Skeletal muscle tissue (tissue), 4 donors: ENCODE data around the gene GPX3. TPM values are rescaled to one million over a fixed set of nuclear protein-coding genes. Genes with fewer than 3 reads are reported as not detected.

Experiments
- H3K27ac ChIP-seq: one replicate; pipeline ENCODE4 v1.7.0; 2013; ENCODE audit warnings: mild to moderate bottlenecking, low read depth, low read length, inconsistent platforms
- H3K27me3 ChIP-seq, 3 donors: one replicate each; pipeline ENCODE4 v1.7.0; 2013; ENCODE audit warnings: low read length in 3 of 3; ENCODE audit not compliant: control insufficient read depth in 3 of 3, insufficient read depth in 3 of 3
- H3K36me3 ChIP-seq, 3 donors: one replicate each; pipeline ENCODE4 v1.7.0; 2013; ENCODE audit warnings: low read length in 3 of 3; ENCODE audit not compliant: control insufficient read depth in 3 of 3, insufficient read depth in 3 of 3
- H3K4me1 ChIP-seq, 3 donors: one replicate each; pipeline ENCODE4 v1.7.0; 2013; ENCODE audit warnings: low read length in 3 of 3, mild to moderate bottlenecking in 3 of 3; ENCODE audit not compliant: control insufficient read depth in 3 of 3, insufficient read depth in 3 of 3
- H3K4me3 ChIP-seq, 3 donors: one replicate each; pipeline ENCODE4 v1.7.0; 2013; ENCODE audit warnings: low read length in 3 of 3
- H3K9ac ChIP-seq, 3 donors: one replicate each; pipeline ENCODE4 v1.7.0; 2013; ENCODE audit warnings: low read length in 3 of 3, mild to moderate bottlenecking in 3 of 3, moderate library complexity in 2 of 3, low read depth in 1 of 3
- H3K9me3 ChIP-seq, 3 donors: one replicate each; pipeline ENCODE4 v1.7.0; 2013; ENCODE audit warnings: low read length in 3 of 3; ENCODE audit not compliant: control insufficient read depth in 3 of 3
- total RNA-seq: library from RNA; depleted of rRNA; stranded (reverse); fragments of >200 nt; gene quantifications from one replicate; pipeline ENCODE4 v1.2.3, GENCODE V29; 2014
- donor health status: Osteomylitis.

The GPX3 gene
- total RNA-seq, 1 donor from 2014 or later = 33.4 TPM

DNA sequence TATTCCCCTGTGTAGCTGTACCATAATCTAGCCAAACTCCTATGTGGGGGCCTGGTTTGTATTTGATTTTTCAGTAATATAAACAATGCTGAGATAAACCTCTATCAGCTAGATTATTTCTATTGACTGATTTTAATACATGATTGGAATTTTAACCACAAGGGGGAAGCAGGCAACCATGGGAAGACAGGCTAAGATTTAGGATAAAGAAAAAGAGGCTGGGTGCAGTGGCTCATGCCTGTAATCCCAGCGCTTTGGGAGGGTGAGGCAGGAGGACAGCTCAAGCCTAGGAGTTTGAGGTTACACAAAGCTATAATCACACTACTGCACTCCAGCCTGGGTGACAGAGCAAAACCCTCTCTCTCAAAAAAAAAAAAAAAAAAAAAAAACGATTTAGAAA lies 18.1 kb upstream of the GPX3 start:
- Histone ChIP-seq H3K9ac (no peak overlapping the region), H3K4me1 (peaks cover 32 to 36% (median 33%) of the 10 kb centered on the region in 3 donors)

GRCh38 chr5:151002681-151003502 lies 17.5 kb upstream of the GPX3 start:
- Histone ChIP-seq H3K9ac (no peak overlapping the region), H3K27ac (no peak overlapping the region), H3K4me3 (no peak overlapping the region), H3K36me3 (no peaks in the 10 kb centered on the region), H3K9me3 (no peaks in the 10 kb centered on the region), H3K4me1 (peaks cover 33 to 40% (median 35%) of the 10 kb centered on the region in 3 donors), H3K27me3 (no peaks in the 10 kb centered on the region)

More for the DNA sequence above, 18.1 kb upstream of the GPX3 start:
- no peaks in the 10 kb centered on the region for H3K9me3 ChIP-seq
- H3K4me3 ChIP-seq = no peak overlapping the region
- H3K27me3 ChIP-seq = no peaks in the 10 kb centered on the region
- no peak overlapping the region for H3K27ac ChIP-seq
- no peaks in the 10 kb centered on the region for H3K36me3 ChIP-seq

GRCh38 chr5:151003503-151003860 lies 16.9 kb upstream of the GPX3 start:
- H3K27me3 ChIP-seq = no peaks in the 10 kb centered on the region
- no peaks in the 10 kb centered on the region for H3K36me3 ChIP-seq
- no peak overlapping the region for H3K27ac ChIP-seq
- H3K9ac ChIP-seq = no peak overlapping the region
- H3K4me3 ChIP-seq = no peak overlapping the region
- H3K4me1 ChIP-seq = peaks cover 33 to 40% (median 38%) of the 10 kb centered on the region in 3 donors
- no peaks in the 10 kb centered on the region for H3K9me3 ChIP-seq

DNA sequence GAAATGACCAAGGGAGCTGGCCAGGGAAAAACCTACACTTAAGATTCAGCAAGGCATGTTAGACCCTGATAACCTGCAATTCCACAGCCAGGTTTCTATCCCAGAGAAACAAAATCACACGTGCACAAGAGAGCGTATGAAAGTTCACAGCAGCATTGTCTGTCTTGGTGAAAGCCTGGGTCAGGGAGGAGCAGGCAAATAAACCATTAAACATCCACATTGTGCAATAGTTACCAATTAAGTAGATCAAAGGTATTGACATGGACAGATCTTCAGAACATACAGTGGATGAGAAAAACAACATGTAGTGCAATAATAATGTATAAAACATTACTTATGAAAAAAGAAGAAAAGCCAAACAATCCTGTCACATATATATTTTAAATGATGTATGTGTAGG lies 15.9 kb upstream of the GPX3 start:
- H3K27me3 ChIP-seq = no peaks in the 10 kb centered on the region
- H3K36me3 ChIP-seq = no peaks in the 10 kb centered on the region
- H3K4me1 ChIP-seq = peaks cover 30 to 40% (median 35%) of the 10 kb centered on the region in 3 donors
- H3K27ac ChIP-seq = no peak overlapping the region
- no peak overlapping the region for H3K9ac ChIP-seq
- no peak overlapping the region for H3K4me3 ChIP-seq
- no peaks in the 10 kb centered on the region for H3K9me3 ChIP-seq

DNA sequence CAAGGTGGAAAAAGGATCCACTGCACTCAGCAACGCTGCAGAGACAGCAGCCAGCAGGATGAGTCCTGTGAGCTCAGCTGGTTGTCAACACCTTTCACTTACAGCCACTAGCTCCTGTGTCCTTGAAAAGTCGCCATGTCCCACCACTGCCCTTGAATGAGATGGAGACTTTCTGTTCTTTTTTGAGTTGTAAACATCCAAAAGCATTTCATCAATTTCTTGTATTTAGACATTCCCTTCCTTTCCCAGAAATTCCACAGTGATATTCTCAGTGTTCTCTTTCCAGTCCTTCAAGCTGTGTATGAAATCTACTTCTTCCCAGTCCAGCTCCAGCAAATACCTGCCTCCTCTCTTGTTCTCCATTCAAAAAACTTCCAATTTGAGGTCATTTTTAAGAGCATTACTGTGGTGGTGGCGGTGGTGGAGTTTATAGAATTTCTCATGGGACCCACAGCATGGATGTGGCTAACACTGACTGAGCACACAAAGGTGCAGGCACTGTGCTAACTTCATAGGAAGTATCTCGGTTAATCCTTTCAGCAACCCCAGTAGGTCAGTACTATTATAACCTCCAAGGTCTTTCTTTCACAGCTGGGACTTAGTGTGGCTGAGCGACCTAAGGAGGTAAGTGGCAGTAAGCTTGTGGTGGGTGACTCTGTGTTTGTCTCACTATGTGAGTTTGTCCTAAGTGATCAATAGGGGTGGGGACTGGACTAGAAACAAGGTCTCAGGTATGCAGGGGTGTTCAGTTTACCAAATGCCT lies 15.0 kb upstream of the GPX3 start:
- Histone ChIP-seq H3K4me3 (peak overlapping the region in 2 of 3 donors; percentile 12 to 38), H3K36me3 (no peaks in the 10 kb centered on the region), H3K27ac (peak overlapping the region; percentile 84), H3K9ac (peak overlapping the region; percentile 24 to 60 (median 34)), H3K27me3 (no peaks in the 10 kb centered on the region), H3K4me1 (peaks cover 27 to 34% (median 30%) of the 10 kb centered on the region in 3 donors), H3K9me3 (no peaks in the 10 kb centered on the region)

- Histone ChIP-seq H3K36me3 (no peaks in the 10 kb centered on the region), H3K27ac (peak overlapping the region; percentile 84), H3K9me3 (no peaks in the 10 kb centered on the region), H3K27me3 (no peaks in the 10 kb centered on the region), H3K4me1 (peaks cover 27 to 34% (median 30%) of the 10 kb centered on the region in 3 donors), H3K9ac (peak overlapping the region; percentile 33 to 60 (median 34)), H3K4me3 (peak overlapping the region; percentile 12 to 52 (median 38))
Observed at GRCh38 chr5:151005950-151006576, 14.3 kb upstream of the GPX3 start.

GRCh38 chr5:151006704-151007334 lies 13.6 kb upstream of the GPX3 start:
- Histone ChIP-seq H3K9me3 (no peaks in the 10 kb centered on the region), H3K36me3 (no peaks in the 10 kb centered on the region), H3K27me3 (no peaks in the 10 kb centered on the region), H3K27ac (peak overlapping the region; percentile 84), H3K4me1 (peaks cover 27 to 34% (median 30%) of the 10 kb centered on the region in 3 donors), H3K9ac (peak overlapping the region; percentile 5 to 42 (median 33)), H3K4me3 (peak overlapping the region in 2 of 3 donors; percentile 4 to 23)

- H3K4me3 ChIP-seq = no peak overlapping the region
- no peaks in the 10 kb centered on the region for H3K9me3 ChIP-seq
- H3K27me3 ChIP-seq = no peaks in the 10 kb centered on the region
- H3K9ac ChIP-seq = no peak overlapping the region
- peak overlapping the region; percentile 84 for H3K27ac ChIP-seq
- H3K4me1 ChIP-seq = peaks cover 27 to 34% (median 30%) of the 10 kb centered on the region in 3 donors
- no peaks in the 10 kb centered on the region for H3K36me3 ChIP-seq
Observed at GRCh38 chr5:151007430-151008209, 12.8 kb upstream of the GPX3 start.

DNA sequence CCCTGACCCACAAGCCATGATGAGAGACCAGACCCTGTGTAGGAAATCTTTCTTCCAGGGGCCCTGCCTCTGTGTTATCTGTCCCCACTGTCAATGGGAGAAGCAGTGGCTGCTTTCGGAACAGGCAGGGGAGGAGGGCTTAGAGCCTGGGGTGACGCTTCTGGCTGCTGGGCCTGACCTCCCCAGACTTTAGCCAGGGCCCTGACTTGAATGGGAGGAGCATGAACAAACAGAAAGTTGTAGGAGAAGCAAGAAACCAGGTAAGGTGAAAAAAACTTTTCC lies 12.2 kb upstream of the GPX3 start:
- no peaks in the 10 kb centered on the region for H3K27me3 ChIP-seq
- H3K27ac ChIP-seq = no peak overlapping the region
- no peaks in the 10 kb centered on the region for H3K9me3 ChIP-seq
- H3K9ac ChIP-seq = no peak overlapping the region
- H3K4me3 ChIP-seq = no peak overlapping the region
- peaks cover 27 to 34% (median 30%) of the 10 kb centered on the region in 3 donors for H3K4me1 ChIP-seq
- no peaks in the 10 kb centered on the region for H3K36me3 ChIP-seq
